NT2/D1 (cell line): ENCODE data around the gene SEC62.

Experiments
- SUZ12 ChIP-seq: IDR thresholded peaks from 2 replicates; pipeline ENCODE4 v1.6.1; 2011; ENCODE audit not compliant: insufficient read length, insufficient read depth; ENCODE audit errors: extremely low read depth
- YY1 ChIP-seq: IDR thresholded peaks from 2 replicates; pipeline ENCODE4 v1.6.1; 2011; ENCODE audit not compliant: insufficient read length, insufficient read depth
- ZNF274 ChIP-seq: IDR thresholded peaks from 2 replicates; pipeline ENCODE4 v1.6.1; 2011; ENCODE audit warnings: mild to moderate bottlenecking, low read depth, low read length

DNA sequence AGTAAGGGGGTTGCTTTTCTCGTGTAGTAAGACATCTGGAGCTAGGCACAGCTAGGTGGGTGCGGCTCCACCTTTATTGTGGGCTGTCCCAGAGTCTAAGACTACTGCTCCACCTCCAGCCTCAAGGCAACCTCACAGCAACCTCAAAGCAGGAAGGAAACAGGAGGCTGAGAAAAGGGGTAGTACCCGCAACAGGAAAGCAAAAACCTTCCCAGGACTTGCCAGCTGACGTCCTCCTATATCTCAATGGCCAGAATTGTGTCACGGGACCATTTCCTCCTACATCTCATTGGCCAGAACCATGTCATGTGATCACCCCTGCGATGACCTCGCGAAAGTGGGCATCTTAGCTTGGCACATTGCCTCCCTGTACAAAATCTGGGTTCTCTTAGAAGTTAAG, 66.9 kb downstream of the SEC62 start:
- no peak for TF ChIP-seq ZNF274
- no peak for TF ChIP-seq YY1
- TF ChIP-seq SUZ12: no peak
